CD4-positive, alpha-beta T cell treated with Interleukin-12 subunit alpha and Interleukin-12 subunit beta, for 1 hour (primary cell): Measurements from ENCODE around the gene RPL32.

ENCODE experiments used
- DNase-seq: peaks from one replicate; pipeline ENCODE4 v3.0.0-alpha.2; 2020

Gene RPL32

GRCh38 chr3:12830785-12831156 is 10.6 kb downstream of the RPL32 start:
- no peak for DNase-seq

GRCh38 chr3:12829886-12830784 is 11.2 kb downstream of the RPL32 start:
- DNase-seq = no peak

- no peak for DNase-seq
These were observed 12.0 kb downstream of the RPL32 start for GRCh38 chr3:12829404-12829803.

GRCh38 chr3:12828751-12829150 is 12.6 kb downstream of the RPL32 start:
- no peak for DNase-seq

GRCh38 chr3:12825156-12825555 is 16.2 kb downstream of the RPL32 start:
- no peak for DNase-seq

- no peak for DNase-seq
These were observed 17.1 kb downstream of the RPL32 start for GRCh38 chr3:12824299-12824698.

- no peak for DNase-seq
These were observed 18.5 kb downstream of the RPL32 start for GRCh38 chr3:12822725-12823373.

- no peak for DNase-seq
These were observed 22.6 kb downstream of the RPL32 start for GRCh38 chr3:12818773-12819172.

- no peak for DNase-seq
These were observed 23.1 kb downstream of the RPL32 start for GRCh38 chr3:12818273-12818672.

GRCh38 chr3:12817343-12817710 is 24.0 kb downstream of the RPL32 start:
- DNase-seq = no peak

GRCh38 chr3:12816521-12817342 is 24.6 kb downstream of the RPL32 start:
- DNase-seq = no peak

- DNase-seq = no peak
These were observed 25.6 kb downstream of the RPL32 start for GRCh38 chr3:12815719-12816118.

- DNase-seq = no peak
These were observed 26.3 kb downstream of the RPL32 start for GRCh38 chr3:12815078-12815477.

- DNase-seq = no peak
These were observed 27.4 kb downstream of the RPL32 start for GRCh38 chr3:12813967-12814366.

GRCh38 chr3:12812812-12813211 is 28.6 kb downstream of the RPL32 start:
- no peak for DNase-seq

- no peak for DNase-seq
These were observed 30.4 kb downstream of the RPL32 start for GRCh38 chr3:12810961-12811360.

GRCh38 chr3:12810013-12810780 is 31.2 kb downstream of the RPL32 start:
- peak; percentile 94 for DNase-seq

GRCh38 chr3:12809435-12809834 is 31.9 kb downstream of the RPL32 start:
- no peak for DNase-seq

- DNase-seq = no peak
These were observed 32.4 kb downstream of the RPL32 start for GRCh38 chr3:12809001-12809400.

GRCh38 chr3:12808587-12808986 is 32.8 kb downstream of the RPL32 start:
- DNase-seq = no peak

- no peak for DNase-seq
These were observed 33.6 kb downstream of the RPL32 start for GRCh38 chr3:12807601-12808359.

GRCh38 chr3:12807066-12807465 is 34.3 kb downstream of the RPL32 start:
- no peak for DNase-seq
